HepG2 (cell line): ENCODE measurements around the gene CYP2W1. TPM values are rescaled to one million over a fixed set of nuclear protein-coding genes. Genes with fewer than 3 reads are reported as not detected.

Experiments
- ARNT ChIP-seq: fragments of 450-650 bp; IDR thresholded peaks from 2 replicates; pipeline ENCODE4 v1.6.1; 2017
- BRD4 ChIP-seq: sonication (generic); formaldehyde crosslinking; IDR thresholded peaks from 2 replicates; pipeline ENCODE4 v1.4.0; 2020; ENCODE audit warnings: missing genetic modification reagents
- CREM ChIP-seq, 2 experiments: sonication (generic) in 1 of 2; formaldehyde crosslinking in 1 of 2; IDR thresholded peaks; 2 replicates each; pipeline versions ENCODE4 v1.4.0 to v1.6.1; 2016 to 2020; ENCODE audit warnings: antibody characterized with exemption in 1 of 2, mild to moderate bottlenecking in 1 of 2, missing genetic modification reagents in 1 of 2
- FOXA3 ChIP-seq: IDR thresholded peaks from 2 replicates; pipeline ENCODE4 v1.6.1; 2016; ENCODE audit warnings: missing genetic modification reagents, missing compliant biosample characterization
- FOXJ3 ChIP-seq: sonication (generic); formaldehyde crosslinking; IDR thresholded peaks from 2 replicates; pipeline ENCODE4 v1.4.0; 2020; ENCODE audit warnings: missing genetic modification reagents, mild to moderate bottlenecking, borderline replicate concordance
- HDAC1 ChIP-seq: sonication (generic); formaldehyde crosslinking; IDR thresholded peaks from 2 replicates; pipeline ENCODE4 v1.5.1; 2020; ENCODE audit warnings: mild to moderate bottlenecking, missing genetic modification reagents
- IKZF5 ChIP-seq: IDR thresholded peaks from 2 replicates; pipeline ENCODE4 v1.6.1; 2018; ENCODE audit warnings: missing genetic modification reagents, mild to moderate bottlenecking, missing compliant biosample characterization
- MYC ChIP-seq: sonication (generic); formaldehyde crosslinking; IDR thresholded peaks from 2 replicates; pipeline ENCODE4 v1.9.0; 2021; ENCODE audit warnings: missing genetic modification reagents, borderline replicate concordance
- NONO ChIP-seq, 2 experiments: fragments of 450-650 bp in 1 of 2; sonication (generic) in 1 of 2; formaldehyde crosslinking in 1 of 2; IDR thresholded peaks in 1 of 2; conservative IDR thresholded peaks in 1 of 2; 2 replicates each; pipeline versions ENCODE4 v1.6.1 to v1.8.0; 2017 to 2022; ENCODE audit warnings: mild to moderate bottlenecking in 1 of 2, missing genetic modification reagents in 1 of 2, moderate library complexity in 1 of 2
- NRL ChIP-seq: sonication (generic); formaldehyde crosslinking; IDR thresholded peaks from 2 replicates; pipeline ENCODE4 v1.5.0; 2020; ENCODE audit warnings: missing genetic modification reagents, mild to moderate bottlenecking, moderate library complexity, borderline replicate concordance
- PBX2 ChIP-seq: IDR thresholded peaks from 2 replicates; pipeline ENCODE4 v1.6.1; 2016; ENCODE audit warnings: control low read depth
- RBM22 ChIP-seq: fragments of 200-400 bp; formaldehyde crosslinking; optimal IDR thresholded peaks from 2 replicates; pipeline ENCODE3; 2017; ENCODE audit warnings: mild to moderate bottlenecking, low read length, moderate library complexity
- THAP8 ChIP-seq: sonication (generic); formaldehyde crosslinking; IDR thresholded peaks from 2 replicates; pipeline ENCODE4 v1.5.1; 2020; ENCODE audit warnings: missing genetic modification reagents, mild to moderate bottlenecking, borderline replicate concordance
- TP53 ChIP-seq: sonication (generic); formaldehyde crosslinking; conservative IDR thresholded peaks from 2 replicates; pipeline ENCODE4 v1.4.0; 2020; ENCODE audit warnings: missing genetic modification reagents
- ZBTB2 ChIP-seq: sonication (generic); formaldehyde crosslinking; IDR thresholded peaks from 2 replicates; pipeline ENCODE4 v1.8.0; 2022; ENCODE audit warnings: low read depth, missing genetic modification reagents
- ZBTB7B ChIP-seq: sonication (generic); formaldehyde crosslinking; IDR thresholded peaks from 2 replicates; pipeline ENCODE4 v1.4.0; 2020; ENCODE audit warnings: missing genetic modification reagents
- ZNF138 ChIP-seq: sonication (generic); formaldehyde crosslinking; IDR thresholded peaks from 2 replicates; pipeline ENCODE4 v1.5.0; 2020; ENCODE audit warnings: mild to moderate bottlenecking, low read depth, missing genetic modification reagents
- ZNF44 ChIP-seq: sonication (generic); formaldehyde crosslinking; IDR thresholded peaks from 2 replicates; pipeline ENCODE4 v1.5.1; 2020; ENCODE audit warnings: mild to moderate bottlenecking, missing genetic modification reagents
- ZNF501 ChIP-seq: sonication (generic); formaldehyde crosslinking; IDR thresholded peaks from 2 replicates; pipeline ENCODE4 v1.5.1; 2020; ENCODE audit warnings: mild to moderate bottlenecking, moderate library complexity, missing genetic modification reagents
- ZNF607 ChIP-seq: sonication (generic); formaldehyde crosslinking; IDR thresholded peaks from 2 replicates; pipeline ENCODE4 v1.5.1; 2020; ENCODE audit warnings: missing genetic modification reagents, mild to moderate bottlenecking, borderline replicate concordance
- ZNF652 ChIP-seq: IDR thresholded peaks from 2 replicates; pipeline ENCODE4 v1.6.1; 2016; ENCODE audit warnings: low read depth, borderline replicate concordance
- ZNF678 ChIP-seq: sonication (generic); formaldehyde crosslinking; IDR thresholded peaks from 2 replicates; pipeline ENCODE4 v1.4.0; 2020; ENCODE audit warnings: mild to moderate bottlenecking, missing genetic modification reagents
- ZNF780A ChIP-seq: sonication (generic); formaldehyde crosslinking; IDR thresholded peaks from 2 replicates; pipeline ENCODE4 v1.8.0; 2022; ENCODE audit warnings: mild to moderate bottlenecking, missing genetic modification reagents, moderate library complexity
- ZNF792 ChIP-seq: IDR thresholded peaks from 2 replicates; pipeline ENCODE4 v1.6.1; 2016
- polyA plus RNA-seq, 8 experiments: library from polyadenylated mRNA; depleted of rRNA in 3 of 8; stranded (reverse) in 7 of 8; unstranded in 1 of 8; fragments of >200 nt; fragmentation: Illumina TruSeq in 4 of 8; extraction: Trizol in 4 of 8; gene quantifications; 2 replicates each; pipeline versions ENCODE4 v1.2.1 to v1.2.3, GENCODE V29; 2011 to 2016; ENCODE audit warnings: low read depth in 4 of 8, missing spikeins in 1 of 8, mixed read lengths in 1 of 8; ENCODE audit not compliant: insufficient read depth in 1 of 8
- total RNA-seq, 5 experiments: library from RNA; depleted of rRNA; stranded (reverse); fragments of >200 nt; fragmentation: Illumina TruSeq; extraction: Trizol; gene quantifications; 2 replicates each; pipeline ENCODE4 v1.2.3, GENCODE V29; 2016; ENCODE audit warnings: low read depth in 1 of 5

CYP2W1 gene
- total and polyA plus RNA-seq, 2 of the 13 experiments (the other 11 are each of a cell fraction or from before 2014, with no cell fraction given), result 19.5 to 31.7 TPM

- TF ChIP-seq PBX2 (CRISPR knock-in tag), result 0 out of 2 replicates have a peak, but pooled peaks have one; percentile 9
- TF ChIP-seq ZNF44 (CRISPR knock-in tag), result no peak
- TF ChIP-seq TP53 (CRISPR knock-in tag), result 0 out of 2 replicates have a peak, but pooled peaks have one; percentile 39
- peak; percentile 53; the same call in 1 of the 2 replicates for TF ChIP-seq MYC
- no peak for TF ChIP-seq ZNF678 (CRISPR knock-in tag)
- TF ChIP-seq ZNF652 (CRISPR knock-in tag), result no peak
- TF ChIP-seq HDAC1 (CRISPR knock-in tag), result peak; percentile 59
- TF ChIP-seq ZNF607 (CRISPR knock-in tag), result no peak
- TF ChIP-seq NONO (IDR thresholded peaks at IDR 0.05), result no peak
- TF ChIP-seq NONO (CRISPR knock-in tag; conservative IDR thresholded peaks at IDR 0.05), result peak; percentile 63
- TF ChIP-seq ARNT, result no peak
- no peak for TF ChIP-seq ZNF501 (CRISPR knock-in tag)
- 0 out of 2 replicates have a peak, but pooled peaks have one; percentile 24 for TF ChIP-seq ZNF138 (CRISPR knock-in tag)
- TF ChIP-seq ZNF792 (CRISPR knock-in tag), result no peak
- TF ChIP-seq IKZF5 (CRISPR knock-in tag), result no peak
- 0 out of 2 replicates have a peak, but pooled peaks have one; percentile 9 for TF ChIP-seq ZBTB7B (CRISPR knock-in tag)
- TF ChIP-seq RBM22, result peak; percentile 87
- 0 out of 2 replicates have a peak, but pooled peaks have one; percentile 65 for TF ChIP-seq THAP8 (CRISPR knock-in tag)
- peak; percentile 37; the same call in 1 of the 2 replicates for TF ChIP-seq ZNF780A (CRISPR knock-in tag)
- peak; percentile 43; the same call in 1 of the 2 replicates for TF ChIP-seq BRD4 (CRISPR knock-in tag)
- TF ChIP-seq CREM (IDR thresholded peaks at IDR 0.05), result 0 out of 2 replicates have a peak, but pooled peaks have one; percentile 31
- no peak for TF ChIP-seq CREM (CRISPR knock-in tag; IDR thresholded peaks at IDR 0.05)
- TF ChIP-seq NRL (CRISPR knock-in tag), result no peak
- TF ChIP-seq FOXJ3, result 0 out of 2 replicates have a peak, but pooled peaks have one; percentile 27
- 0 out of 2 replicates have a peak, but pooled peaks have one; percentile 16 for TF ChIP-seq FOXA3 (CRISPR knock-in tag)
- TF ChIP-seq ZBTB2 (CRISPR knock-in tag), result peak; percentile 40; the same call in 1 of the 2 replicates
Measured at GRCh38 chr7:990933-991728, 8.2 kb downstream of the CYP2W1 start (continued).
